Breast epithelium (tissue), 4 donors: Measurements from ENCODE around the gene PGPEP1. TPM values are rescaled to one million over a fixed set of nuclear protein-coding genes. Genes with fewer than 3 reads are reported as not detected.

Source experiments
- DNase-seq, 2 donors: peaks; one replicate each; pipeline ENCODE4 v3.0.0-alpha.2; 2019; ENCODE audit warnings: low spot score in 2 of 2
- H3K27ac ChIP-seq, 2 donors: fragments of 200-600 bp; sonication (generic) in 1 of 2; one replicate each; pipeline ENCODE4 v1.5.1; 2016 to 2019; ENCODE audit warnings: mild to moderate bottlenecking in 1 of 2
- H3K27me3 ChIP-seq, 2 donors: fragments of 200-600 bp; sonication (generic) in 1 of 2; one replicate each; pipeline versions ENCODE4 v1.5.1 to v1.6.0; 2017 to 2019; ENCODE audit warnings: control low read depth in 1 of 2, mild to moderate bottlenecking in 1 of 2
- H3K36me3 ChIP-seq: fragments of 200-600 bp; one replicate; pipeline ENCODE4 v1.5.1; 2019
- H3K4me1 ChIP-seq, 2 donors: fragments of 200-600 bp; sonication (generic); one replicate each; pipeline ENCODE4 v1.5.1; 2016 to 2019; ENCODE audit warnings: control low read depth in 1 of 2
- H3K4me3 ChIP-seq, 3 donors: fragments of 200-600 bp; sonication (generic); 1 replicate in 2 of 3; 2 replicates in 1 of 3; pipeline ENCODE4 v1.5.1; 2016 to 2019; ENCODE audit warnings: mild to moderate bottlenecking in 3 of 3, moderate library complexity in 2 of 3
- H3K9me3 ChIP-seq, 2 donors: fragments of 200-600 bp; sonication (generic) in 1 of 2; one replicate each; pipeline ENCODE4 v1.5.1; 2016 to 2019; ENCODE audit warnings: control low read depth in 1 of 2
- CTCF ChIP-seq, 3 donors: fragments of 450-650 bp; IDR thresholded peaks; one replicate each; pipeline ENCODE4 v1.5.1; 2016 to 2017; ENCODE audit warnings: antibody characterized with exemption in 3 of 3, mild to moderate bottlenecking in 3 of 3, moderate library complexity in 3 of 3
- POLR2A ChIP-seq: fragments of 450-650 bp; IDR thresholded peaks from one replicate; pipeline ENCODE4 v1.6.1; 2016; ENCODE audit warnings: antibody characterized with exemption, mild to moderate bottlenecking, moderate library complexity
- POLR2AphosphoS5 ChIP-seq, 3 donors: sonication (generic); formaldehyde crosslinking; IDR thresholded peaks; one replicate each; pipeline ENCODE4 v1.6.1; 2017; ENCODE audit warnings: antibody characterized with exemption in 3 of 3
- intact Hi-C: fragments of 100-400 bp; cut with DNase I; formaldehyde crosslinking; loops from one replicate; pipeline ENCODE4 v1.15.1; 2023; ENCODE audit warnings: low total_unique reads
- total RNA-seq, 3 donors: library from RNA; depleted of rRNA; stranded (reverse); fragments of >200 nt; gene quantifications; one replicate each; pipeline ENCODE4 v1.1.0, GENCODE V29; 2016

The PGPEP1 gene
- total RNA-seq, 3 donors from 2014 or later = 22.5 to 29.2 (median 25.9) TPM

- peaks cover 22 to 26% of the 10 kb centered on the region in 2 donors for H3K4me1 ChIP-seq
- intact Hi-C loops = loop anchor here (10.0 kb wide), 1 partner anchor 151 kb away; no protein-coding TSS in a partner anchor
- H3K36me3 ChIP-seq = no peaks in the 10 kb centered on the region
- no peaks in the 10 kb centered on the region for H3K27me3 ChIP-seq
- peak overlapping the region; percentile 91 to 92 for H3K27ac ChIP-seq
- peak overlapping the region; percentile 16 to 96 (median 42) for H3K4me3 ChIP-seq
- peak in 1 of 2 donors; percentile 69 for DNase-seq
- TF ChIP-seq POLR2A (no peak), POLR2AphosphoS5 (IDR thresholded peaks at IDR 0.05) (peak in 1 of 3 donors; percentile 73)
- no peaks in the 10 kb centered on the region for H3K9me3 ChIP-seq
Measured at GRCh38 chr19:18415178-18415867, 74.9 kb downstream of the PGPEP1 start.

GRCh38 chr19:18416778-18417249 lies 76.4 kb downstream of the PGPEP1 start:
- Histone ChIP-seq H3K4me1 (peaks cover 22 to 34% of the 10 kb centered on the region in 2 donors), H3K27ac (peak overlapping the region; percentile 91 to 92), H3K36me3 (no peaks in the 10 kb centered on the region), H3K27me3 (no peaks in the 10 kb centered on the region), H3K4me3 (peak overlapping the region; percentile 34 to 96 (median 73)), H3K9me3 (no peaks in the 10 kb centered on the region)
- TF ChIP-seq POLR2A (no peak), CTCF (IDR thresholded peaks at IDR 0.05) (no peak), POLR2AphosphoS5 (IDR thresholded peaks at IDR 0.05) (peak in 1 of 3 donors; percentile 30)
- DNase-seq = peak; percentile 83 to 89
- intact Hi-C loops = loop anchor here (10.0 kb wide), 1 partner anchor 152 kb away; no protein-coding TSS in a partner anchor

- Histone ChIP-seq H3K9me3 (no peaks in the 10 kb centered on the region), H3K27me3 (no peaks in the 10 kb centered on the region), H3K4me3 (peak overlapping the region; percentile 34 to 96 (median 73)), H3K27ac (peak overlapping the region; percentile 91 to 92), H3K4me1 (peaks cover 22 to 34% of the 10 kb centered on the region in 2 donors), H3K36me3 (no peaks in the 10 kb centered on the region)
- TF ChIP-seq CTCF (IDR thresholded peaks at IDR 0.05) = no peak
- intact Hi-C loops = loop anchor here (10.0 kb wide), 1 partner anchor 153 kb away; no protein-coding TSS in a partner anchor
- DNase-seq = no peak
Measured at GRCh38 chr19:18417250-18418028, 77.0 kb downstream of the PGPEP1 start.

- Histone ChIP-seq H3K4me3 (peak overlapping the region; percentile 34 to 96 (median 73)), H3K4me1 (peaks cover 22 to 34% of the 10 kb centered on the region in 2 donors), H3K27ac (peak overlapping the region; percentile 91 to 92), H3K9me3 (no peaks in the 10 kb centered on the region), H3K27me3 (no peaks in the 10 kb centered on the region), H3K36me3 (no peaks in the 10 kb centered on the region)
- intact Hi-C loops = loop anchor here (10.0 kb wide), 1 partner anchor 153 kb away; no protein-coding TSS in a partner anchor
- TF ChIP-seq POLR2AphosphoS5 (IDR thresholded peaks at IDR 0.05) = no peak
- TF ChIP-seq POLR2A = no peak
- TF ChIP-seq CTCF (IDR thresholded peaks at IDR 0.05) = no peak
- DNase-seq = no peak
Measured at GRCh38 chr19:18418029-18418482, 77.7 kb downstream of the PGPEP1 start.

GRCh38 chr19:18418483-18419194 lies 78.2 kb downstream of the PGPEP1 start:
- intact Hi-C loops = loop anchor here (10.0 kb wide), 1 partner anchor 154 kb away; no protein-coding TSS in a partner anchor
- Histone ChIP-seq H3K4me3 (peak overlapping the region; percentile 58 to 96 (median 73)), H3K27ac (peak overlapping the region; percentile 91 to 92), H3K36me3 (no peaks in the 10 kb centered on the region), H3K9me3 (no peaks in the 10 kb centered on the region), H3K27me3 (no peaks in the 10 kb centered on the region), H3K4me1 (peaks cover 22 to 34% of the 10 kb centered on the region in 2 donors)
- no peak for DNase-seq
- TF ChIP-seq POLR2A = no peak
- no peak for TF ChIP-seq POLR2AphosphoS5 (IDR thresholded peaks at IDR 0.05)
- no peak for TF ChIP-seq CTCF (IDR thresholded peaks at IDR 0.05)
